ENCODE data around the gene C1QTNF1.

C1QTNF1 gene

GRCh38 chr17:79081571-79082276, 57.8 kb downstream of the C1QTNF1 start:
- H3K27ac Mint-ChIP-seq: no peak overlapping the region
- H3K4me3 Mint-ChIP-seq: no peak overlapping the region
- H3K9me3 Mint-ChIP-seq: no peaks in the 10 kb centered on the region
- no peak for DNase-seq (ENCODE audit: low spot score)
- peaks cover 14% of the 10 kb centered on the region for H3K36me3 Mint-ChIP-seq (ENCODE audit: low read depth)
- H3K27me3 Mint-ChIP-seq (ENCODE audit: low read depth): no peaks in the 10 kb centered on the region
- no peaks in the 10 kb centered on the region for H3K4me1 Mint-ChIP-seq (ENCODE audit: low read depth)

- peak; percentile 18 for DNase-seq (ENCODE audit: low spot score)
- Mint-ChIP-seq H3K36me3 (ENCODE audit: low read depth) (peaks cover 14% of the 10 kb centered on the region), H3K4me3 (no peak overlapping the region), H3K27me3 (ENCODE audit: low read depth) (no peaks in the 10 kb centered on the region), H3K9me3 (no peaks in the 10 kb centered on the region), H3K27ac (no peak overlapping the region), H3K4me1 (ENCODE audit: low read depth) (no peaks in the 10 kb centered on the region)
Observed at GRCh38 chr17:79082311-79083190, 58.6 kb downstream of the C1QTNF1 start.

GRCh38 chr17:79083191-79083971, 59.4 kb downstream of the C1QTNF1 start:
- Mint-ChIP-seq H3K36me3 (ENCODE audit: low read depth) (peaks cover 14% of the 10 kb centered on the region), H3K4me1 (ENCODE audit: low read depth) (no peaks in the 10 kb centered on the region), H3K9me3 (no peaks in the 10 kb centered on the region), H3K27me3 (ENCODE audit: low read depth) (no peaks in the 10 kb centered on the region), H3K27ac (no peak overlapping the region), H3K4me3 (no peak overlapping the region)
- DNase-seq (ENCODE audit: low spot score): no peak

GRCh38 chr17:79084291-79085153, 60.6 kb downstream of the C1QTNF1 start:
- no peak overlapping the region for H3K27ac Mint-ChIP-seq
- H3K27me3 Mint-ChIP-seq (ENCODE audit: low read depth): no peaks in the 10 kb centered on the region
- H3K4me1 Mint-ChIP-seq (ENCODE audit: low read depth): no peaks in the 10 kb centered on the region
- H3K4me3 Mint-ChIP-seq: no peak overlapping the region
- DNase-seq (ENCODE audit: low spot score): no peak
- no peaks in the 10 kb centered on the region for H3K9me3 Mint-ChIP-seq
- H3K36me3 Mint-ChIP-seq (ENCODE audit: low read depth): peaks cover 9% of the 10 kb centered on the region

- Mint-ChIP-seq H3K4me3 (no peak overlapping the region), H3K9me3 (no peaks in the 10 kb centered on the region), H3K4me1 (ENCODE audit: low read depth) (no peaks in the 10 kb centered on the region), H3K27ac (no peak overlapping the region), H3K27me3 (ENCODE audit: low read depth) (no peaks in the 10 kb centered on the region), H3K36me3 (ENCODE audit: low read depth) (peaks cover 5% of the 10 kb centered on the region)
- no peak for DNase-seq (ENCODE audit: low spot score)
Observed at GRCh38 chr17:79085154-79085920, 61.4 kb downstream of the C1QTNF1 start.

GRCh38 chr17:79085921-79086551, 62.1 kb downstream of the C1QTNF1 start:
- DNase-seq (ENCODE audit: low spot score): no peak
- H3K4me3 Mint-ChIP-seq: no peak overlapping the region

DNA sequence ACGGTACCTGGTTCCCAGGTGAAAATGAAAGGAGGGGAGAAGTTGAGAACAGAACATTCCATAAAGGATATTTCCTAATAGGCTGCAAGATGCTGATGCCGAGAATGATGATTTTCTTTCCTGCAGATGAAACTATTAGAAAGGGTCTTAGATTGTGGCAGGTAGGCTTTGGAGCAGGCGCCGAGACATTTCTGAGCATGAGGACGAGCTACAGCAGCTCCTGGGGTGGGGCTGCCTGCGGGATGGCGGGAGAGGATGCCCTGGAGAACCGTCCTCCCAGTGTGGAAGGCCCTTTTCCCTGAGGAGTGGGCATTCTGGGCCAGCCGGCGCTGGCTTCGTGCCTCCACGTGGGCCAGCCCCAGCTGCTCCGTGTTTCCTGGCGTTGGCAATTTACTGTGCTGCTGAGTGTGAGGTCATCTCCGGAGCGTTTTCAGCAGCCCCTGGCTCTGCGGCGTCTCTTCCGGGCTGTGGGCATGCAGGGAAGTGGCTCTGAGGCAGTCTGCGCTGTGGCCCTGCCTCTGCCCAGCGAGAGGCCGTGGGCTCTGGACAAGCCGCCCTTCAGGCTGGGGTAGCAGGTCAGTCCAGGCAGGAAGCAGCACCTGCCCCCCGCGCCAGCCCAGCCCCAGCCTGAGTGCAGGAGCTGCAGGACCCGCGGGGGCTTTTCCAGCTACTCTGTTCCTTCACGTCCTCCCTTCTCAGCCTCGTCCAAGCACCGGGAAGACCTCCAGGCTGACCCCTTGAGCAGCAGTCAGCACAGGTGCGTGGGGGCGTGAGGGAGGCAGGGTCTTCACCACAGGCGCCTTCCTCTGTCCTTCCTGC, 62.8 kb downstream of the C1QTNF1 start:
- Mint-ChIP-seq H3K36me3 (ENCODE audit: low read depth) (no peaks in the 10 kb centered on the region), H3K4me3 (no peak overlapping the region), H3K9me3 (no peaks in the 10 kb centered on the region), H3K27me3 (ENCODE audit: low read depth) (no peaks in the 10 kb centered on the region), H3K27ac (no peak overlapping the region), H3K4me1 (ENCODE audit: low read depth) (no peaks in the 10 kb centered on the region)
- no peak for DNase-seq (ENCODE audit: low spot score)

More at GRCh38 chr17:79085921-79086551, 62.1 kb downstream of the C1QTNF1 start:
- Mint-ChIP-seq H3K4me1 (ENCODE audit: low read depth) (no peaks in the 10 kb centered on the region), H3K9me3 (no peaks in the 10 kb centered on the region), H3K27me3 (ENCODE audit: low read depth) (no peaks in the 10 kb centered on the region), H3K36me3 (ENCODE audit: low read depth) (no peaks in the 10 kb centered on the region), H3K27ac (no peak overlapping the region)

GRCh38 chr17:79087428-79088143, 63.6 kb downstream of the C1QTNF1 start:
- Mint-ChIP-seq H3K9me3 (no peaks in the 10 kb centered on the region), H3K27ac (no peak overlapping the region), H3K36me3 (ENCODE audit: low read depth) (no peaks in the 10 kb centered on the region), H3K4me3 (no peak overlapping the region), H3K4me1 (ENCODE audit: low read depth) (no peaks in the 10 kb centered on the region), H3K27me3 (ENCODE audit: low read depth) (peaks cover 3% of the 10 kb centered on the region)
- peak; percentile 53 for DNase-seq (ENCODE audit: low spot score)

- H3K4me3 Mint-ChIP-seq: no peak overlapping the region
- H3K4me1 Mint-ChIP-seq (ENCODE audit: low read depth): no peaks in the 10 kb centered on the region
Observed at GRCh38 chr17:79088247-79088996, 64.5 kb downstream of the C1QTNF1 start.

GRCh38 chr17:79088997-79089328, 65.0 kb downstream of the C1QTNF1 start:
- H3K27me3 Mint-ChIP-seq (ENCODE audit: low read depth): peaks cover 8% of the 10 kb centered on the region

More at GRCh38 chr17:79088247-79088996, 64.5 kb downstream of the C1QTNF1 start:
- H3K27ac Mint-ChIP-seq: no peak overlapping the region
- H3K36me3 Mint-ChIP-seq (ENCODE audit: low read depth): no peaks in the 10 kb centered on the region
- H3K9me3 Mint-ChIP-seq: no peaks in the 10 kb centered on the region
- peaks cover 5% of the 10 kb centered on the region for H3K27me3 Mint-ChIP-seq (ENCODE audit: low read depth)
- no peak for DNase-seq (ENCODE audit: low spot score)

More at GRCh38 chr17:79088997-79089328, 65.0 kb downstream of the C1QTNF1 start:
- H3K36me3 Mint-ChIP-seq (ENCODE audit: low read depth): no peaks in the 10 kb centered on the region
- H3K4me3 Mint-ChIP-seq: no peak overlapping the region
- no peak overlapping the region for H3K27ac Mint-ChIP-seq
- no peak for DNase-seq (ENCODE audit: low spot score)
- no peaks in the 10 kb centered on the region for H3K9me3 Mint-ChIP-seq
- peaks cover 2% of the 10 kb centered on the region for H3K4me1 Mint-ChIP-seq (ENCODE audit: low read depth)
